HL-60 (cell line): ENCODE results near the gene ADCY5.

Experiments
- DNase-seq, 2 experiments: peaks; one replicate each; pipeline ENCODE4 v3.0.0-alpha.2; 2010 to 2020; ENCODE audit warnings: low read depth in 1 of 2, low spot score in 1 of 2
- H3K27ac ChIP-seq: fragments of 250-450 bp; sonication (Bioruptor Pico); replicated peaks from 2 replicates; pipeline ENCODE4 v1.5.1; 2020; ENCODE audit warnings: mild to moderate bottlenecking, moderate library complexity
- H3K27me3 ChIP-seq: fragments of 250-450 bp; sonication (Bioruptor Pico); 2 replicates; pipeline ENCODE4 v1.5.1; 2021; ENCODE audit warnings: mild to moderate bottlenecking, moderate library complexity; ENCODE audit not compliant: insufficient read depth, poor library complexity, severe bottlenecking
- H3K4me3 ChIP-seq: replicated peaks from 2 replicates; pipeline ENCODE4 v1.5.1; 2011; ENCODE audit warnings: mild to moderate bottlenecking, control low read depth, low read length; ENCODE audit not compliant: insufficient read depth
- CTCF ChIP-seq: IDR thresholded peaks from one replicate; pipeline ENCODE4 v1.5.1; 2011; ENCODE audit warnings: low read length, control low read depth, inconsistent platforms; ENCODE audit not compliant: insufficient read depth
- GABPA ChIP-seq: IDR thresholded peaks from 2 replicates; pipeline ENCODE4 v1.6.1; 2012; ENCODE audit warnings: low read depth
- POLR2AphosphoS5 ChIP-seq: IDR thresholded peaks from 2 replicates; pipeline ENCODE4 v1.6.1; 2012; ENCODE audit warnings: low read depth
- SPI1 ChIP-seq: IDR thresholded peaks from 2 replicates; pipeline ENCODE4 v1.6.1; 2012; ENCODE audit warnings: low read depth, mild to moderate bottlenecking, borderline replicate concordance
- TF ChIP-seq, protein P1 (sequence below): IDR thresholded peaks from 2 replicates; pipeline ENCODE4 v1.6.1; 2012; ENCODE audit warnings: low read depth; ENCODE audit not compliant: insufficient replicate concordance

The ADCY5 gene

GRCh38 chr3:123439806-123440580 lies 8.9 kb downstream of the ADCY5 start:
- Histone ChIP-seq H3K27me3 (peaks cover 8% of the 10 kb centered on the region), H3K27ac (no peak overlapping the region), H3K4me3 (no peak overlapping the region)
- TF ChIP-seq, protein P1, sequence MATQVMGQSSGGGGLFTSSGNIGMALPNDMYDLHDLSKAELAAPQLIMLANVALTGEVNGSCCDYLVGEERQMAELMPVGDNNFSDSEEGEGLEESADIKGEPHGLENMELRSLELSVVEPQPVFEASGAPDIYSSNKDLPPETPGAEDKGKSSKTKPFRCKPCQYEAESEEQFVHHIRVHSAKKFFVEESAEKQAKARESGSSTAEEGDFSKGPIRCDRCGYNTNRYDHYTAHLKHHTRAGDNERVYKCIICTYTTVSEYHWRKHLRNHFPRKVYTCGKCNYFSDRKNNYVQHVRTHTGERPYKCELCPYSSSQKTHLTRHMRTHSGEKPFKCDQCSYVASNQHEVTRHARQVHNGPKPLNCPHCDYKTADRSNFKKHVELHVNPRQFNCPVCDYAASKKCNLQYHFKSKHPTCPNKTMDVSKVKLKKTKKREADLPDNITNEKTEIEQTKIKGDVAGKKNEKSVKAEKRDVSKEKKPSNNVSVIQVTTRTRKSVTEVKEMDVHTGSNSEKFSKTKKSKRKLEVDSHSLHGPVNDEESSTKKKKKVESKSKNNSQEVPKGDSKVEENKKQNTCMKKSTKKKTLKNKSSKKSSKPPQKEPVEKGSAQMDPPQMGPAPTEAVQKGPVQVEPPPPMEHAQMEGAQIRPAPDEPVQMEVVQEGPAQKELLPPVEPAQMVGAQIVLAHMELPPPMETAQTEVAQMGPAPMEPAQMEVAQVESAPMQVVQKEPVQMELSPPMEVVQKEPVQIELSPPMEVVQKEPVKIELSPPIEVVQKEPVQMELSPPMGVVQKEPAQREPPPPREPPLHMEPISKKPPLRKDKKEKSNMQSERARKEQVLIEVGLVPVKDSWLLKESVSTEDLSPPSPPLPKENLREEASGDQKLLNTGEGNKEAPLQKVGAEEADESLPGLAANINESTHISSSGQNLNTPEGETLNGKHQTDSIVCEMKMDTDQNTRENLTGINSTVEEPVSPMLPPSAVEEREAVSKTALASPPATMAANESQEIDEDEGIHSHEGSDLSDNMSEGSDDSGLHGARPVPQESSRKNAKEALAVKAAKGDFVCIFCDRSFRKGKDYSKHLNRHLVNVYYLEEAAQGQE = no peak
- TF ChIP-seq CTCF (no peak), POLR2AphosphoS5 (no peak)
- no peak for DNase-seq

DNA sequence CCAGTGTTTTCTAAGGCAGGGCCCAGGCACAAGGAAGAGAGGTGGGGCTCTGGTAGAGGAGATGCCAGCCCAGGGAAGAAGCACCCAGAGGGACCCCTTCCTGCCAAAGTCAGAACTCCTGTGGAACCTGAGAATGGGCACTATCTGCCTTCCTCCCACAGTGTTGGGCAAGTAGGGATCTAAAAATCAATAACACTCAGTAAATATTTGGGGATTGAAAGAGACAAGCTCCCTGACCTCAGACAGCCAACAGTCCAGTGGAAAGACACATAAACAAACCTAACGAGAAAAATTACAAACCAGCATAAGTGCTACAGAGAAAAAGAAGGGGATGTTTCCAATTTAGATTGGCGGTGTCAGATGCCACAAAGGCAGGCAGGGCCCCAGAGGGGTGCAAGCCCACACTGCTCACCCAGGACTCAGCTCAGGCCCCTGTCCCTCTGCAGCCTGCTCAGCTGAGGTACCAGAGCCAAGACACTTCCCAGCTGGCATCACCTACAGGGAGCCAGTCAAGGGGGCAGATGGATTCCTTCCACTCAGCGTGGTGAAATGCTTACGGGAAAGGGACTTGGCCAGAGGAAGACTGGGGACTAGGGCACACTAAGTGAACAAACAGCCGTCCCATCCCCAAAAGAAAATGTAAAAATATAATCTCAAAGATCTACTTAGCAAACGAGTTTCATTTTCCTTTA lies 15.9 kb downstream of the ADCY5 start:
- Histone ChIP-seq H3K27ac (no peak overlapping the region), H3K4me3 (no peak overlapping the region), H3K27me3 (peaks cover 4% of the 10 kb centered on the region)
- DNase-seq = no peak
- TF ChIP-seq SPI1 (no peak), GABPA (no peak)

GRCh38 chr3:123431658-123432324 lies 17.1 kb downstream of the ADCY5 start:
- Histone ChIP-seq H3K4me3 (no peak overlapping the region), H3K27me3 (no peaks in the 10 kb centered on the region), H3K27ac (no peak overlapping the region)
- TF ChIP-seq SPI1 (no peak), CTCF (no peak), GABPA (no peak), POLR2AphosphoS5 (no peak)
- TF ChIP-seq, protein P1 = no peak
- DNase-seq = no peak

- H3K27me3 ChIP-seq = no peaks in the 10 kb centered on the region
Measured at GRCh38 chr3:123431007-123431657, 17.8 kb downstream of the ADCY5 start.

More at GRCh38 chr3:123431007-123431657, 17.8 kb downstream of the ADCY5 start:
- DNase-seq = no peak
- Histone ChIP-seq H3K4me3 (no peak overlapping the region), H3K27ac (no peak overlapping the region)
- TF ChIP-seq GABPA (no peak), CTCF (no peak)
- TF ChIP-seq, protein P1 = no peak
